GF-D8 (cell line): ENCODE results near the gene ZCCHC14.

ENCODE experiments used
- DNase-seq: peaks from one replicate; lab custom pipeline; 2025; lab: John Stamatoyannopoulos, UW

Gene ZCCHC14

GRCh38 chr16:87361916-87362619 is 130.8 kb downstream of the ZCCHC14 start:
- no peak for DNase-seq

DNA sequence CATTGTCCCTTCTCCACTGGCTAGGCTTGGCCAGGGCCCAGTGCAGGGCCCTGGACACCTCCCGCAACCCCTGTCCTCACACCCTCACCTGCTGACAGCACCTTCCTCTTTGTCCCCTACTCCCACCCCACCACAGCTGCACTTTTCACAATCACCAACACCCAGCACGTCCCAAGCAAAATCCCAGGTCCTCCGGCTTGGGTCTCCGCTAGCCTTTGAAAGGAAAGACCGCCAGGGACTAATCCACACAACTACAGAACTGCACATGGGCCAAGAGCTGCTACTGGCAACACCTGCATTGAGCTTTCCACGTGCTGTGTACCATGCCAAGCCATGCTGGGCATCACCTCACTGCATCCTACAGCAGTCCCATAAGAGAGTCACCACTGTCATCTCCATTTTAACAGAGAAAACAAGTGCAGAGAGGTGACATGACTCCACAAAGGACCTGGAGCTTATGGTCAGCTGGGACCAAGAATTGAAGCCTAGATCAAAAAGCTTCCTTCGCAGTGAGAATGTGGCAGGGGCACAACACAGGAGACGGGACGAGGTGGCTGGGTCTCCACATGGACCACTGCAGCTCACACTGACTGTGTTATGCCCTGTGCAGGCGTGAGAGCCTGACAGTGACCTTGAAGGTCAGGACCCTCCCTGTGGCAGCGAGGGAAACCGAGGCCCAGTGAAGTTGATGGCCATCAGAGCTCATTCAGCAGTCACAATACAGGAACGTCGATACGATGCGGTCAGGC is 131.8 kb downstream of the ZCCHC14 start:
- no peak for DNase-seq

DNA sequence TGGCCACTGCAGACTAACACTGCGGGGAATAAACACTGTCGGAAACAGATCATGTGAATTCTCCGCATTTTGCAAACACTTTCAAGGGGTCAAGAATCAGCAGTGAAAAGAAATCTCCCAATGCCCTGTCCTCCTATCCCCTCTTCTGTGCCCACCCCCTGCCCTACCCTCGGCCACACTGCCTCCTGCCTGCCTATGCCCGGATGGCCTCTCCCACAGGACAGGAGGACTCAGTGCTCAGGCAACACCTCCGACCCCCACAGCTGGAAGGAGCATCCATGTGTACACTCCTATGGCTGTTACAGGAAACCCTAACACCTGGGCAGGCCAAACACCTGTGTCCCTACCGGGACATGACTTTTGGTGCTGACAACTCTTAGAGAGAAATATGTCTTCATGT is 133.7 kb downstream of the ZCCHC14 start:
- no peak for DNase-seq

GRCh38 chr16:87358696-87359095 is 134.1 kb downstream of the ZCCHC14 start:
- DNase-seq, result no peak

DNA sequence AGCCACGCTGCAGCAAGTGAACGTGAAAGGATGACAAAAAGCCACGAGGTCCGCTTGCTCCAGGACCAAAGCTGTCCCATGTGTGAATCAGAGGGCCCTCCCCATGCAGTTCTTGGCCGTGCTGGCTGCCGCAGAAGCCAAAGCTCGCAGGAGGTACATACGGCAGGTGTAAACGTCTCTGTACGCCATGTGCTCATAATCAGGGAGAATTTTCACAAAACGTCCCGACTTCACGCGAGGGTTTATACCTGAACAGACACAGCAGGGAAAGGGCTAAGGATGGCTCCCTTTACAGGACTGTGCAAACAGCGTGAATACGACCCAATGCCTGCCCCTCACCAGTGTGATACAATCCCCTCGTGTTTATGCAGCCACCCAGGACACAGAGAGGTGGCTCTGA is 134.6 kb downstream of the ZCCHC14 start:
- no peak for DNase-seq

GRCh38 chr16:87356491-87356853 is 136.4 kb downstream of the ZCCHC14 start:
- no peak for DNase-seq
